ENCODE measurements around the gene SLC35F5. TPM values are rescaled to one million over a fixed set of nuclear protein-coding genes. Genes with fewer than 3 reads are reported as not detected.
"Not testable (repeated sequence)": the region's sequence is repeated elsewhere in the genome, so short reads cannot be mapped to it uniquely, and the experiment has no call there.

Gene SLC35F5
- total RNA-seq, 3 donors from 2014 or later, result 77.8 to 135 (median 96.7) TPM

DNA sequence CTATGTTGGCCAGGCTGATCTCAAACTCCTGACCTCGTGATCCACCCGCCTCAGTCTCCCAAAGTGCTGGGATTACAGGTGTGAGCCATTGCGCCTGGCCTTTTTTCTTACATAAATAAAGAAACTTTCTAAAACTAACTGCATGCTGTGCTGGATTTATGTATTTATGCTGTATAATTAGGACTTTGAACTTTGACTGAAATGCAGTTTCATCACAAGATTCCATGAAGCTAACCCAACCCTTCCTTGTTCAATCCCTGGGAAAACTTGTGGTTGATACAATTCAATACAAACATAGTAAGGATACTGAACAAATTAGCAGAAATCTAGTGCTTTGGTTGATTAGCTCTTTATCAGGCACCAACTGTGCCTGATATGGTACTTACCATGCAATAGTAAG, 20.9 kb upstream of the SLC35F5 start:
- intact Hi-C loops (cut with DNase I; ENCODE audit: low total_unique reads), result no loop called here
- no peak for DNase-seq (ENCODE audit: low spot score in 2 of 2)
- H3K4me1 ChIP-seq, result no peaks in the 10 kb centered on the region
- no peaks in the 10 kb centered on the region for H3K27me3 ChIP-seq
- TF ChIP-seq POLR2AphosphoS5 (IDR thresholded peaks at IDR 0.05), result no peak
- TF ChIP-seq, protein P1, sequence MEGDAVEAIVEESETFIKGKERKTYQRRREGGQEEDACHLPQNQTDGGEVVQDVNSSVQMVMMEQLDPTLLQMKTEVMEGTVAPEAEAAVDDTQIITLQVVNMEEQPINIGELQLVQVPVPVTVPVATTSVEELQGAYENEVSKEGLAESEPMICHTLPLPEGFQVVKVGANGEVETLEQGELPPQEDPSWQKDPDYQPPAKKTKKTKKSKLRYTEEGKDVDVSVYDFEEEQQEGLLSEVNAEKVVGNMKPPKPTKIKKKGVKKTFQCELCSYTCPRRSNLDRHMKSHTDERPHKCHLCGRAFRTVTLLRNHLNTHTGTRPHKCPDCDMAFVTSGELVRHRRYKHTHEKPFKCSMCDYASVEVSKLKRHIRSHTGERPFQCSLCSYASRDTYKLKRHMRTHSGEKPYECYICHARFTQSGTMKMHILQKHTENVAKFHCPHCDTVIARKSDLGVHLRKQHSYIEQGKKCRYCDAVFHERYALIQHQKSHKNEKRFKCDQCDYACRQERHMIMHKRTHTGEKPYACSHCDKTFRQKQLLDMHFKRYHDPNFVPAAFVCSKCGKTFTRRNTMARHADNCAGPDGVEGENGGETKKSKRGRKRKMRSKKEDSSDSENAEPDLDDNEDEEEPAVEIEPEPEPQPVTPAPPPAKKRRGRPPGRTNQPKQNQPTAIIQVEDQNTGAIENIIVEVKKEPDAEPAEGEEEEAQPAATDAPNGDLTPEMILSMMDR (IDR thresholded peaks at IDR 0.05), result no peak
- TF ChIP-seq POLR2A (IDR thresholded peaks at IDR 0.05), result no peak
- H3K36me3 ChIP-seq, result no peaks in the 10 kb centered on the region
- H3K4me3 ChIP-seq, result no peak overlapping the region
- H3K9me3 ChIP-seq, result no peaks in the 10 kb centered on the region
- H3K27ac ChIP-seq, result no peak overlapping the region

GRCh38 chr2:113776949-113777348, 20.5 kb upstream of the SLC35F5 start:
- no peaks in the 10 kb centered on the region for H3K4me1 ChIP-seq
- intact Hi-C loops (cut with DNase I; ENCODE audit: low total_unique reads), result no loop called here
- TF ChIP-seq POLR2A (IDR thresholded peaks at IDR 0.05) (no peak), POLR2AphosphoS5 (IDR thresholded peaks at IDR 0.05) (no peak)
- TF ChIP-seq, protein P1 (IDR thresholded peaks at IDR 0.05), result no peak
- H3K9me3 ChIP-seq, result no peaks in the 10 kb centered on the region
- H3K4me3 ChIP-seq, result no peak overlapping the region
- no peaks in the 10 kb centered on the region for H3K27me3 ChIP-seq
- H3K27ac ChIP-seq, result no peak overlapping the region
- no peaks in the 10 kb centered on the region for H3K36me3 ChIP-seq
- DNase-seq (ENCODE audit: low spot score in 2 of 2), result no peak

DNA sequence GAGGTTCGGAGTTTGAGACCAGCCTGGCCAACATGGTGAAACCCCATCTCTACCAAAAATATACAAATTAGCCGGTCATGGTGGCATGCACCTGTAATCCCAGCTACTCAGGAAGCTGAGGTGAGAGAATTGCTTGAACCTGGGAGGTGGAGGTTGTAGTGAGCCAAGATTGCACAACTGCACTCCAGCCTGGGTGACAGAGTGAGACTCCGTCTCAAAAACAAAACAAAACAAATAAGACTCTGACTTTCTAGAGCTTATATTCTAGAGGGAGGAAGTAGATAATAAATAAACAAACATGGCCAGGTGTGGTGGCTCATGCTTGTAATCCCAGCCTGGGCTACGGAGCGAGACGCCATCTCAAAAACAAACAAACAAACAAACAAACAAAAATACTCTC, 18.2 kb upstream of the SLC35F5 start:
- H3K9me3 ChIP-seq; intact Hi-C loops (cut with DNase I; ENCODE audit: low total_unique reads); H3K4me3 ChIP-seq; H3K4me1 ChIP-seq; H3K36me3 ChIP-seq; DNase-seq (ENCODE audit: low spot score in 2 of 2); H3K27me3 ChIP-seq; H3K27ac ChIP-seq: not testable (repeated sequence)

GRCh38 chr2:113770929-113771328, 14.5 kb upstream of the SLC35F5 start:
- H3K9me3 ChIP-seq, result no peaks in the 10 kb centered on the region
- no peaks in the 10 kb centered on the region for H3K4me1 ChIP-seq
- H3K27ac ChIP-seq, result no peak overlapping the region
- intact Hi-C loops (cut with DNase I; ENCODE audit: low total_unique reads), result no loop called here
- no peaks in the 10 kb centered on the region for H3K36me3 ChIP-seq
- TF ChIP-seq POLR2A (IDR thresholded peaks at IDR 0.05), result no peak
- no peak for DNase-seq (ENCODE audit: low spot score in 2 of 2)
- no peak overlapping the region for H3K4me3 ChIP-seq
- H3K27me3 ChIP-seq, result no peaks in the 10 kb centered on the region

GRCh38 chr2:113769555-113769954, 13.1 kb upstream of the SLC35F5 start:
- TF ChIP-seq POLR2AphosphoS5 (IDR thresholded peaks at IDR 0.05) (no peak), POLR2A (IDR thresholded peaks at IDR 0.05) (no peak)
- TF ChIP-seq, protein P1 (IDR thresholded peaks at IDR 0.05), result no peak
- Histone ChIP-seq H3K36me3 (no peaks in the 10 kb centered on the region), H3K27me3 (no peaks in the 10 kb centered on the region), H3K27ac (no peak overlapping the region), H3K4me3 (no peak overlapping the region), H3K4me1 (no peaks in the 10 kb centered on the region), H3K9me3 (no peaks in the 10 kb centered on the region)
- no peak for DNase-seq (ENCODE audit: low spot score in 2 of 2)
- intact Hi-C loops (cut with DNase I; ENCODE audit: low total_unique reads), result no loop called here

GRCh38 chr2:113768770-113769169, 12.3 kb upstream of the SLC35F5 start:
- Histone ChIP-seq H3K4me3 (no peak overlapping the region), H3K9me3 (no peaks in the 10 kb centered on the region), H3K36me3 (no peaks in the 10 kb centered on the region), H3K27ac (no peak overlapping the region), H3K4me1 (no peaks in the 10 kb centered on the region), H3K27me3 (no peaks in the 10 kb centered on the region)
- DNase-seq (ENCODE audit: low spot score in 2 of 2), result no peak
- intact Hi-C loops (cut with DNase I; ENCODE audit: low total_unique reads), result no loop called here
- no peak for TF ChIP-seq POLR2A (IDR thresholded peaks at IDR 0.05)
- TF ChIP-seq, protein P1 (IDR thresholded peaks at IDR 0.05), result no peak
- TF ChIP-seq POLR2AphosphoS5 (IDR thresholded peaks at IDR 0.05), result no peak

Data from breast epithelium (tissue), 4 donors.